ENCODE results near the gene CYP19A1.

CYP19A1 gene

DNA sequence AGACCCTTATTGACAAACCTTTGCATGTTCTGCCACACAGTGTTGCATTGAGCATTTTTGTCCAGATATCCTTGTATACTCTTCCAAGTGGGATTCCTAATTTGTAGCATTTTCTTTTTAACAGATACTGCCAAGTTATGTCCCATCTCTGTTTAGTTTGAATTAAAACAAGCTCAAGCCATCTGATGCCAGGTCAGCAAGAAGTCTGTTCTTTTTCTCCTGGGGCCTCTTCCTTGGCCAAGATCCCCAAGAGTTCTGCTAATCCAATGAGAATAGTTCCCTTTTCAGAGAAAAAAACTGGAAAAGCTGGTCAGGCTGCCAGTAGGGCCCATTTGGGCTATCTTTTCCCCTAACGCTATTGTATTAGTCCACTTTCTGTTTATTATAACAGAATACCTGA lies 32.9 kb upstream of the CYP19A1 start:
- TF ChIP-seq, protein P1, sequence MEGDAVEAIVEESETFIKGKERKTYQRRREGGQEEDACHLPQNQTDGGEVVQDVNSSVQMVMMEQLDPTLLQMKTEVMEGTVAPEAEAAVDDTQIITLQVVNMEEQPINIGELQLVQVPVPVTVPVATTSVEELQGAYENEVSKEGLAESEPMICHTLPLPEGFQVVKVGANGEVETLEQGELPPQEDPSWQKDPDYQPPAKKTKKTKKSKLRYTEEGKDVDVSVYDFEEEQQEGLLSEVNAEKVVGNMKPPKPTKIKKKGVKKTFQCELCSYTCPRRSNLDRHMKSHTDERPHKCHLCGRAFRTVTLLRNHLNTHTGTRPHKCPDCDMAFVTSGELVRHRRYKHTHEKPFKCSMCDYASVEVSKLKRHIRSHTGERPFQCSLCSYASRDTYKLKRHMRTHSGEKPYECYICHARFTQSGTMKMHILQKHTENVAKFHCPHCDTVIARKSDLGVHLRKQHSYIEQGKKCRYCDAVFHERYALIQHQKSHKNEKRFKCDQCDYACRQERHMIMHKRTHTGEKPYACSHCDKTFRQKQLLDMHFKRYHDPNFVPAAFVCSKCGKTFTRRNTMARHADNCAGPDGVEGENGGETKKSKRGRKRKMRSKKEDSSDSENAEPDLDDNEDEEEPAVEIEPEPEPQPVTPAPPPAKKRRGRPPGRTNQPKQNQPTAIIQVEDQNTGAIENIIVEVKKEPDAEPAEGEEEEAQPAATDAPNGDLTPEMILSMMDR (IDR thresholded peaks at IDR 0.05; ENCODE audit: borderline replicate concordance, insufficient read depth, low read depth, low read length) = no peak

DNA sequence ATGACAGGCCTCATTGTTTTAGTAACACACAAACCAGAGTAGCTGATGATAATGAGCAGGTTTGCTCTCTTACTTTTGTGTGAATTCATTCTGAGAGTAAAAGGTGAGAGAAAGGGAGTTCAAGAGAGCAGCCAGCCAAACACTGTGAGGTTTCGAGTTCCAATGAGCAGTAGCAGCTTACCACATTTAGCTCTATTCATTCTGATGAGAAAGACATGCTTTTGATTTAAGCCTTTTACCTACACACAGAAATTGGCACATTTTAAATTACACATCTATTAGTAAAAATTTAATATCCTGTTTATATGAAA lies 31.0 kb upstream of the CYP19A1 start:
- TF ChIP-seq, protein P1 (IDR thresholded peaks at IDR 0.05; ENCODE audit: borderline replicate concordance, insufficient read depth, low read depth, low read length) = no peak
- no peak overlapping the region for H3K4me3 ChIP-seq (ENCODE audit: low read depth, low read length)

More for the DNA sequence above, 32.9 kb upstream of the CYP19A1 start:
- H3K4me3 ChIP-seq (ENCODE audit: low read depth, low read length) = no peak overlapping the region

DNA sequence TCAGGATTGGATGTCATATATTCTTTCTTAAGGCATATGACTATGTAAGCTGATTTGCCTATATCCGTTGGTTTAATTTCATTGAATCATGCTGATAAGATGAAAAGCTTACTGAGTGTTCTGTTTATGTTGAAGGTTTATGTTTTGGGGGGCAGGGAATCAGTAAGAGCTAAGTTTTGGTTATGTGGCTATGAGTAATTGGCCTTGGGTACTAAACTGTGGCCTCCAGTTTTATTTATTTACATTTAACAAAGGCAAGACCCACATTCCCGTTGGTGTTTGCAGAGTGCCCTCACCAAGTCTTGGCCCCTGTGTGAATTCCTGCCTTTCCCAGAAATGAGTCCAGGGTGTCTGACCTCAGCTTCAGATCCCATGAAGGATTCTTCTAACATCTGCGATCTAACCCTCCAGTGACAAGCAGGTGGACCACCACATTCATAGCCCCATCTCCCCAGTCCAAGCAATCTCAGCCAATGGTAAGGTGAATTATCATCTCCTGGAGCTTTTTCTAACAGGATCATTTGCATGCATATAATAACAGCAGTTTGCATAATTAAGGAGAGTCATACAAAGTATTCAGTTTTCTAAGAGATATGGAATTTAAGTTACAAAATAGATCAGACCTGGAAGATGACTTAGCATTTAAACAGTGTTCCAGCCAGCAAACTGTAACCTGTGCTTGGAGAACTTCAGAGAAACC lies 30.5 kb upstream of the CYP19A1 start:
- TF ChIP-seq, protein P1 (IDR thresholded peaks at IDR 0.05; ENCODE audit: borderline replicate concordance, insufficient read depth, low read depth, low read length) = no peak
- no peak overlapping the region for H3K4me3 ChIP-seq (ENCODE audit: low read depth, low read length)

DNA sequence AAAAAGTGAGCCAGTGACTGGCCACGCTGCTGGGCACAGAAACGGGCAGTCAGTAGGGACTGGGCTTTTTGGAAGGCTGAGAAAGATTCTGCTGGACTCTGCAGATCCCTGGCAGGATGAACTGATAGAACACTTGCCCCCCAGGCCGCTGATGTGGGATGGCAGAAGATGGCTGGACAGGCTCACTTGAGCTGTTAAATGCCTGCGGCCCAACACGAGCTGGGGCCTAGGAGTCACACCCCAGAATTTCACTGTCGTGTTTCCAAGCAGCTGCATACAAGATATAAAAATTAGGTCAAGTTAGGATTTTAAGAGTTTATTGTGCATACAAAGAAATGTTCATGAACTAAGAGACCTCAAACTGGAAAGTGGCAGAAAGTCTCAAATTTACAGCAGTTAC lies 29.9 kb upstream of the CYP19A1 start:
- no peak overlapping the region for H3K4me3 ChIP-seq (ENCODE audit: low read depth, low read length)
- TF ChIP-seq, protein P1 (IDR thresholded peaks at IDR 0.05; ENCODE audit: borderline replicate concordance, insufficient read depth, low read depth, low read length) = no peak

DNA sequence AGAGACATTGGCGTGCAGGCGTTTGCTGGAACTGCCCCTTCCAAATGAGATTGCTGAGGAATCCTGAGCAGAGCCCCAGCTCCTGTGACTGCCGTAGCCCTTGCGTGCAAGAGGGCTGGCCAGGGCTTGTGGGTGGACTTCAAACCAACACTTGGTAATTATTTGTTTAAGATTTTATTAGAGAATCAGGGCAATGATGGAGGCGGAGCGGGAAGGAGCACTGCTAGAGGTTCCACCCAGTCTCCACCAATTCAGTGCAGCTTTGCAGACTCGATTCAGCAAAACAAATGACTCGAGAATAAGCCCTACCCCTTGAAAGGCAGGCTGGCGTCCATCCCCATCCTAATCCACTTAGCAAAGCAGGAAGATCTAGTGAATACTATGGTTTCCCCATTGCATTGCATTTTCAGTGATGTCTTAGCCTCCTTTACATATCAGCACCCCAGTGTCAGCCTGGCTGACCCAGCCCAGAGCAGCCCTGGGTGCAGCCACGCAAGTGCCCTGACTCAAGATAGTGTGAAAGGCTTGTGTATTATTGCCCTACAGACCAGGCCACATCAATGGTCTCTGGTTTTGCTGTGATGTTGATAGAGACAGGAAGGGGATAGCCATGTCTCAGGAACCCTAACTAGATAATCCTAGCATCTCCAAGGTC lies 29.1 kb upstream of the CYP19A1 start:
- no peak overlapping the region for H3K4me3 ChIP-seq (ENCODE audit: low read depth, low read length)

DNA sequence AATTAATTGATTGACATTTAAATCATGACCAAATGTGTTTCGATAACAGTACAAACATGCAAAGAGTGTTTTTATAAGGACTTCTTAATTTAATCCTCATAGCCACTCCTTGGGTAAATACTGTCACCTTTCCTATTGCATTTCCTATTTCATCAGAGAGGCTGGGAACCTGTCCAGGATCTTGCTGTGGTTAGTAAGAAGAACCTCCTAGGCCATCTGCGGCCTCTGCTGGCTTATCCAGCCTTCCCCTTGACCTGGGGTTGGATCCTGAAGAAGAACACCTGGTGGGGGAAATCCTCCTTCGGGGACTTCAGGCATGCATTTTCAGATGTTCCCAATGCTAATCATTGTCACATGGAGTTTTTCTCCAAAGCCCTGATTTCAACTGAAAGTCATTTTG lies 28.5 kb upstream of the CYP19A1 start:
- H3K4me3 ChIP-seq (ENCODE audit: low read depth, low read length) = no peak overlapping the region
- TF ChIP-seq, protein P1 (IDR thresholded peaks at IDR 0.05; ENCODE audit: borderline replicate concordance, insufficient read depth, low read depth, low read length) = no peak

More for the DNA sequence above, 29.1 kb upstream of the CYP19A1 start:
- TF ChIP-seq, protein P1 (IDR thresholded peaks at IDR 0.05; ENCODE audit: borderline replicate concordance, insufficient read depth, low read depth, low read length) = no peak

DNA sequence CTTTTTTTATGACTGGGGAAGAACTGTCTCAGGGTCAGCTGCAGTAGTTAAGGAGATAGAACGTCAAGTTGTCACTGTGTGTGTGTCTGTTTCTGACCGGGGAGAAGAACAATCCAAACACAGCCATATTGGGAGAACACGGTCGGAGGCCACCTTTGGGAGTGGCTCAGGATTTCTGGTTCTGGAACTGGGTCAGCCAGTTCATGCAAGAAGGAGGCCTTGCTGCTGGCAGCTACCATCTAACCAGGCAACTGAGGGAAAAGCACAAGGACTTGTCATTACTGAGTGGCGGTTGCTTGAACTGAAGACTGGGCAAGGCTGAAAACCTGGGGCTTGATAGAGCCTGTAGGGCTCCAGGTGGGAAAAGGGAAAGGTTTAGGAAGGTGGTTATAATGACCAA lies 27.7 kb upstream of the CYP19A1 start:
- TF ChIP-seq, protein P1 (IDR thresholded peaks at IDR 0.05; ENCODE audit: borderline replicate concordance, insufficient read depth, low read depth, low read length) = no peak

More for the DNA sequence above, 27.7 kb upstream of the CYP19A1 start:
- H3K4me3 ChIP-seq (ENCODE audit: low read depth, low read length) = no peak overlapping the region
